Measurements from ENCODE around the gene OR1F1. TPM values are rescaled to one million over a fixed set of nuclear protein-coding genes. Genes with fewer than 3 reads are reported as not detected.

OR1F1 gene
- total and polyA plus RNA-seq, 2 of the 8 experiments (the other 6 are each of a cell fraction or from before 2014, with no cell fraction given): 0.52 to 1.2 TPM

DNA sequence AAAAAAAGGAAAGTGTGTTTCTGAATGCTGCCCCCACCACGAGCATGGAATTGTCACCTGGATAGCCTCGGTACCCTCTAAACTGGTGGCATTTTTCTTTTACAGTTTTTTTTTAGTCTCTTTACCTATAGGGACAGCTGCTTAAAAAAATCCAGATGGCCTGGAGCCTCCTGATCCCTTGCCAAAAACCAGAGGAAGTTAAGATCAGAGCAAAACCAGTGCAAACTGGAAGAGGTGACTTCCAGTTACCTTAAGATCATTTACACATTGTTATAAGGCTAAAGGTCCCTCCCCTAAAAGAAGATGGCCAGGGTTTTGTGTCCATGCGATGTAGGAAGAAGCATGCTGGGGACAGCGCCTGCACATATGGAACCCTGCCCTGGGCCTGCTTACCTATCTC is 65.0 kb downstream of the OR1F1 start (continued):
- no peak for TF ChIP-seq BCL11A (IDR thresholded peaks at IDR 0.05; ENCODE audit: low read depth in 2 of 2, low read length in 2 of 2)
- TF ChIP-seq, protein P1, sequence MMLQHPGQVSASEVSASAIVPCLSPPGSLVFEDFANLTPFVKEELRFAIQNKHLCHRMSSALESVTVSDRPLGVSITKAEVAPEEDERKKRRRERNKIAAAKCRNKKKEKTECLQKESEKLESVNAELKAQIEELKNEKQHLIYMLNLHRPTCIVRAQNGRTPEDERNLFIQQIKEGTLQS (IDR thresholded peaks at IDR 0.05; ENCODE audit: insufficient read depth, low read depth, low read length): no peak
- no peak for TF ChIP-seq FOSL1 (IDR thresholded peaks at IDR 0.05; ENCODE audit: insufficient read depth, low read depth, low read length)
- TF ChIP-seq ASH2L (IDR thresholded peaks at IDR 0.05; ENCODE audit: low read length): no peak
- TF ChIP-seq SUZ12 (IDR thresholded peaks at IDR 0.05; ENCODE audit: low read length): no peak
- TF ChIP-seq SP2 (IDR thresholded peaks at IDR 0.05; ENCODE audit: low read length): no peak
- no peak for TF ChIP-seq TAF7 (optimal IDR thresholded peaks at IDR 0.05; ENCODE audit: borderline replicate concordance, low read depth, low read length)
